SJCRH30 (cell line): ENCODE measurements around the gene UBR4. TPM values are rescaled to one million over a fixed set of nuclear protein-coding genes. Genes with fewer than 3 reads are reported as not detected.

Experiments
- DNase-seq, 2 experiments: peaks; one replicate each; pipeline ENCODE4 v3.0.0-alpha.2; 2015 to 2020
- H3K27ac ChIP-seq: fragments of 250-450 bp; sonication (Bioruptor Pico); 2 replicates; pipeline ENCODE4 v1.5.1; 2020; ENCODE audit warnings: mild to moderate bottlenecking, moderate library complexity
- H3K27me3 ChIP-seq: fragments of 250-450 bp; sonication (Bioruptor Pico); 2 replicates; pipeline ENCODE4 v1.5.1; 2020; ENCODE audit warnings: mild to moderate bottlenecking, moderate library complexity
- H3K36me3 ChIP-seq: fragments of 250-450 bp; sonication (Bioruptor Pico); 2 replicates; pipeline ENCODE4 v1.5.1; 2020; ENCODE audit warnings: mild to moderate bottlenecking, moderate library complexity
- H3K4me1 ChIP-seq: fragments of 250-450 bp; sonication (Bioruptor Pico); 2 replicates; pipeline ENCODE4 v1.5.1; 2020; ENCODE audit warnings: mild to moderate bottlenecking, moderate library complexity
- H3K4me3 ChIP-seq: fragments of 250-450 bp; sonication (Bioruptor Pico); 2 replicates; pipeline ENCODE4 v1.5.1; 2020; ENCODE audit warnings: mild to moderate bottlenecking, moderate library complexity
- H3K9me3 ChIP-seq: fragments of 250-450 bp; sonication (Bioruptor Pico); replicated peaks from 2 replicates; pipeline ENCODE4 v1.5.1; 2020; ENCODE audit warnings: mild to moderate bottlenecking, moderate library complexity
- total RNA-seq: library from RNA; depleted of rRNA; stranded (reverse); fragments of >200 nt; shearing (Covaris generic); gene quantifications from 2 replicates; pipeline ENCODE4 v1.2.3, GENCODE V29; 2014

The UBR4 gene
- total RNA-seq, 1 experiment from 2014 or later, result 96.7 TPM

- H3K4me1 ChIP-seq, result no peaks in the 10 kb centered on the region; the same call in 1 of the 2 replicates
- no peak overlapping the region for H3K27ac ChIP-seq
- H3K9me3 ChIP-seq, result no peaks in the 10 kb centered on the region
- DNase-seq, result no peak
- no peaks in the 10 kb centered on the region for H3K36me3 ChIP-seq
- no peak overlapping the region for H3K4me3 ChIP-seq
- H3K27me3 ChIP-seq, result no peaks in the 10 kb centered on the region
Observed at GRCh38 chr1:19065526-19066247, 144.4 kb downstream of the UBR4 start.

DNA sequence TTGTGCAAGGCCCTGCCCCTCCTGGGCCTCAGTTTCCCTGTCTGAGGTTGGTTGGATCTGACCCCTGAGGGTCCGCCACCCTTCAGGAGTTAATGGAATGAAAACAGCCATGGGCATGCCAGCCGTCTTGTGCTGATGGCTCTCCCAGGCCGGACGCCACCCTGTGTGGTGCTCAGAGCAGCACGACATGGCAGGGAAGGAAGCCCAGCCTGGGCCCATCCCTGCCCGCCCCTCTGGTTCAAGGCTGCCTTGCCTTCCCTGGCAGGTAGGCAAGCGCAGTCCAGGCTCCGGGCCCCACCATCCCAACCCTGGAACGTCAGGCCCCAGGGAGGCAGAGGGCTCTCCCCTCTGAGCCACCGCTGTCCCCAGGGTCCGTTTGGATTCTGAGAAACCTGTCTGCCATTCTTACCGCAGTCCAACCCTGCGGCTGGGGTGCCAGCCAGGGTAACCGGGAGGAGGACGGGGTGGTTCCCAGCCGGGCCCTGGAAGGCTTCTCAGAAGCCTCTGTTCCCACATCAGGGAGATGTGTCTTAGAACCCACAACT lies 145.1 kb downstream of the UBR4 start:
- Histone ChIP-seq H3K4me3 (no peak overlapping the region), H3K36me3 (no peaks in the 10 kb centered on the region), H3K4me1 (no peaks in the 10 kb centered on the region; the same call in 1 of the 2 replicates), H3K9me3 (no peaks in the 10 kb centered on the region), H3K27me3 (no peaks in the 10 kb centered on the region), H3K27ac (no peak overlapping the region)
- no peak for DNase-seq

DNA sequence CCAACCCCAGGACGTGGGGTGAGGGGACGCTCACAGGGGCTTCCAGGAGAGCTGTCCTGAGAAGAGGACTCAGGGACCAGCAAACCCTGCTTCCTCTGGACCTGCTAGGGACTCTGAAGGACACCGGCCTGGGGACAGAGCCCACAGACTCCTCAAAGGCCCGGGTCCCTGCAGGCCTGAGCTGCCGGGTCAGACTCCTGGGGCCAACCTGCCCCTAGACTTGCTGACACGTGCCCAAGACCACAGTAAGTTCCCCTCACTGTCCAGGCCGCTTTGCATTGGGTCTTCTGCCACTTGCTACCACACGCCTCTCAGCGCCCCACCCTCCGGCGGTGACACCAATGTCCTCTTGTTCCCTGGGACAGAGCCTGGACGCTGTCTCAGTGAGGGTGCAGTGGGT lies 146.9 kb downstream of the UBR4 start:
- Histone ChIP-seq H3K36me3 (no peaks in the 10 kb centered on the region), H3K9me3 (no peaks in the 10 kb centered on the region), H3K4me1 (no peaks in the 10 kb centered on the region; the same call in 1 of the 2 replicates), H3K4me3 (no peak overlapping the region), H3K27ac (no peak overlapping the region), H3K27me3 (no peaks in the 10 kb centered on the region)
- no peak for DNase-seq

DNA sequence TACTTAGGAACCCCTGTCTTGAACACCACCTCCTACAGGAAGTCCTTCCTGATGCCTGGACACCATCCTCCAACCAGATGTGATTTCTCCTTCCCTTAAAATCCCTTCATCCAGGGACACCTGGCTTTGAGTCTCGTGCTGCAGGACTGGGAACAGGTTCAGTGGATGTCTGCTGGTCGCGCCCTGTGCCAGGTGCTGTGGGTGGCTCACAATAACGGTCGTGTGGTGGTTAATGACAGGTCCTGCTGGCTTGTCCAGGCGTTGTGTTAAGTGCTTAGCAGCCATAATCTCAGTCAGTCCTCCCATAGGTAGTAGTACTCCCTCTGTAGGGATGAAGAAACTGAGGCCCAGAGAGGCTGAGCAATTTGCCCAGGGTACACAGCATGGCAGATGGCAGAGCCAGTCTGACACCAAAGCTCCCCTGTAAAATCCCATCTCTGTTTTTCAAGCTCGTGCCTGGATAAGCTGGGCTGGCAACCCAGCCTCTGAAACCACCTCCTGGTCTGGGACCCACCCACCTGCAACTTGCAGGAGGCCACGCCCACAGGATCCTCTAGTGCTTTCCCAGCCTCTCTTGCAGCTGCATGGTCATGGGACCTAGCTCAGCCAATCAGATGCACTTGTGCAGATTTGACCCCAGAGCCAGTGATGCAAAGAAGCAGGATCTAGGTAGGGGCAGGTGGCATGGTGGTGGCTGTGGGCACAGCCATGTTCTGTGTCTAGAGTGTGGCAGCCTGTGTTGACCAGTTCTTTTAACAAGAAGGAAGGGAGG lies 147.6 kb downstream of the UBR4 start:
- no peak overlapping the region for H3K27ac ChIP-seq
- H3K9me3 ChIP-seq, result no peaks in the 10 kb centered on the region
- H3K36me3 ChIP-seq, result no peaks in the 10 kb centered on the region
- H3K4me3 ChIP-seq, result no peak overlapping the region
- H3K27me3 ChIP-seq, result no peaks in the 10 kb centered on the region
- H3K4me1 ChIP-seq, result no peaks in the 10 kb centered on the region; the same call in 1 of the 2 replicates
- DNase-seq, result no peak

- H3K27me3 ChIP-seq, result no peaks in the 10 kb centered on the region
- no peaks in the 10 kb centered on the region for H3K36me3 ChIP-seq
- no peaks in the 10 kb centered on the region; the same call in 1 of the 2 replicates for H3K4me1 ChIP-seq
- no peak overlapping the region for H3K27ac ChIP-seq
- no peak for DNase-seq
- no peak overlapping the region for H3K4me3 ChIP-seq
- H3K9me3 ChIP-seq, result no peaks in the 10 kb centered on the region
Observed at GRCh38 chr1:19061798-19062197, 148.3 kb downstream of the UBR4 start.

DNA sequence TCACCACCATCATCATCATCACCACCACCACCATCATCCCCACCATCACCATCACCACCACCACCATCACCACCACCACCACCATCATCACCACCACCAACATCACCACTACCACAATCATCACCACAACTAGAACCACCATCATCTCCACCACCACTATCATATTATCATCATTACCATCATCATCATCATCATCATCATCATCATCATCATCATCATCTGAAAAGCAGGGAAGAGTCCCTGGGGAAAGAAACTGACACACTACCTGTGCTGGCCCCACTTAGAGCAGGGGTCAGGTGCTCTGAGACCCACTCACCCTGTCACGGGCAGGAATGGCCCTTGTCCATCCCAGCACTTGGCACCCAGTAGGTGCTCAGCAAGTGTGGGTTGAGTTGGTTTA lies 148.7 kb downstream of the UBR4 start:
- no peaks in the 10 kb centered on the region for H3K36me3 ChIP-seq
- H3K27ac ChIP-seq, result no peak overlapping the region
- no peak overlapping the region for H3K4me3 ChIP-seq
- no peak for DNase-seq
- no peaks in the 10 kb centered on the region; the same call in 1 of the 2 replicates for H3K4me1 ChIP-seq
- no peaks in the 10 kb centered on the region for H3K27me3 ChIP-seq
- no peaks in the 10 kb centered on the region for H3K9me3 ChIP-seq

- Histone ChIP-seq H3K27me3 (no peaks in the 10 kb centered on the region; the same call in 1 of the 2 replicates), H3K4me3 (no peak overlapping the region), H3K27ac (no peak overlapping the region), H3K4me1 (no peaks in the 10 kb centered on the region), H3K36me3 (no peaks in the 10 kb centered on the region), H3K9me3 (no peaks in the 10 kb centered on the region)
- no peak for DNase-seq
Observed at GRCh38 chr1:19059773-19060172, 150.3 kb downstream of the UBR4 start.

DNA sequence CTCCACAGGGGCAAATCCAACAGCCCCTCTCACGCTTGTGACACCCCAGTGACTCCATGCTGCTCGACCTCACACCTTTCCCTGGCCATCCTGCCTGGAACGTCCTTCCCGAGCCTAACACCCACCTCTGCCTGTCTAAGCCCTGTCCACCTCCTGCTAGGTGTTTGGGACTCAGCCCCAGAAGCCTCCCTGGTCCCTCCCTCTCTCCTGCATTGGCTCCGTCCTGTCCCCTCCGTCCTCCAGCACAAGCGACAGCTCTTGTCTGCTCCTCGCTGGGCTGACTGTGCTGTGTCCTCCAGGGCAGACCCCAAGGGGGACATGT lies 151.6 kb downstream of the UBR4 start:
- no peak overlapping the region for H3K27ac ChIP-seq
- no peak for DNase-seq
- no peaks in the 10 kb centered on the region for H3K36me3 ChIP-seq
- H3K4me1 ChIP-seq, result no peaks in the 10 kb centered on the region
- no peaks in the 10 kb centered on the region for H3K9me3 ChIP-seq
- H3K27me3 ChIP-seq, result peaks cover 7% of the 10 kb centered on the region; the same call in 1 of the 2 replicates
- no peak overlapping the region for H3K4me3 ChIP-seq

GRCh38 chr1:19057784-19058475 lies 152.1 kb downstream of the UBR4 start:
- H3K27ac ChIP-seq, result no peak overlapping the region
- H3K4me1 ChIP-seq, result no peaks in the 10 kb centered on the region
- peaks cover 10% of the 10 kb centered on the region; the same call in 1 of the 2 replicates for H3K27me3 ChIP-seq
- H3K36me3 ChIP-seq, result no peaks in the 10 kb centered on the region
- no peak for DNase-seq
- H3K4me3 ChIP-seq, result no peak overlapping the region
- no peaks in the 10 kb centered on the region for H3K9me3 ChIP-seq

GRCh38 chr1:19057182-19057779 lies 152.8 kb downstream of the UBR4 start:
- H3K4me3 ChIP-seq, result no peak overlapping the region
- DNase-seq, result no peak
- peaks cover 10% of the 10 kb centered on the region; the same call in 1 of the 2 replicates for H3K27me3 ChIP-seq
- H3K36me3 ChIP-seq, result no peaks in the 10 kb centered on the region
- no peak overlapping the region for H3K27ac ChIP-seq
- H3K9me3 ChIP-seq, result no peaks in the 10 kb centered on the region
- peaks cover 3% of the 10 kb centered on the region for H3K4me1 ChIP-seq

DNA sequence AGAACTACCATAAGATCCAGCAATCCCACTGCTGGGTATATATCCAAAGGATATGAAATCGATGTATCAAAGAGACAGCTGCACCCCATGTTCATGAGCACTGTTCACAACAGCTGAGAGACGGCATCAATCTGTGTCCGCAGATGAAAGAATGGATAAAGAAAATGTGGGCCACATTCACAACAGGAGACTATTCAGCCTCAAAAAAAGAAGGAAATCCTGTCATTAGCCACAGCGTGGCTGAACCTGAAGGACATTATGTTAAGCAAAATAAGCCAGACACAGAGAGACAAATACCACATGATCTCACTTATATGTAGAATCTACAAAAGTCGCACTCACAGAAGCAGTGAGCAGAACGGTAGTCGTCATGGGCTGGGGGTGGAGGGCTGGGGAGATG lies 154.4 kb downstream of the UBR4 start:
- no peak overlapping the region for H3K4me3 ChIP-seq
- no peak overlapping the region for H3K27ac ChIP-seq
- peaks cover 3% of the 10 kb centered on the region for H3K4me1 ChIP-seq
- peaks cover 13% of the 10 kb centered on the region; the same call in 1 of the 2 replicates for H3K27me3 ChIP-seq
- DNase-seq, result no peak
- H3K9me3 ChIP-seq, result no peaks in the 10 kb centered on the region
- no peaks in the 10 kb centered on the region for H3K36me3 ChIP-seq

- Histone ChIP-seq H3K9me3 (no peaks in the 10 kb centered on the region), H3K4me3 (no peak overlapping the region), H3K27ac (no peak overlapping the region), H3K4me1 (peaks cover 3% of the 10 kb centered on the region), H3K36me3 (no peaks in the 10 kb centered on the region), H3K27me3 (peaks cover 13% of the 10 kb centered on the region; the same call in 1 of the 2 replicates)
- no peak for DNase-seq
Observed at GRCh38 chr1:19055001-19055400, 155.1 kb downstream of the UBR4 start.

- Histone ChIP-seq H3K4me1 (peaks cover 3% of the 10 kb centered on the region), H3K27ac (no peak overlapping the region), H3K4me3 (no peak overlapping the region), H3K36me3 (no peaks in the 10 kb centered on the region), H3K9me3 (no peaks in the 10 kb centered on the region), H3K27me3 (peaks cover 13% of the 10 kb centered on the region; the same call in 1 of the 2 replicates)
- no peak for DNase-seq
Observed at GRCh38 chr1:19054216-19054615, 155.8 kb downstream of the UBR4 start.

DNA sequence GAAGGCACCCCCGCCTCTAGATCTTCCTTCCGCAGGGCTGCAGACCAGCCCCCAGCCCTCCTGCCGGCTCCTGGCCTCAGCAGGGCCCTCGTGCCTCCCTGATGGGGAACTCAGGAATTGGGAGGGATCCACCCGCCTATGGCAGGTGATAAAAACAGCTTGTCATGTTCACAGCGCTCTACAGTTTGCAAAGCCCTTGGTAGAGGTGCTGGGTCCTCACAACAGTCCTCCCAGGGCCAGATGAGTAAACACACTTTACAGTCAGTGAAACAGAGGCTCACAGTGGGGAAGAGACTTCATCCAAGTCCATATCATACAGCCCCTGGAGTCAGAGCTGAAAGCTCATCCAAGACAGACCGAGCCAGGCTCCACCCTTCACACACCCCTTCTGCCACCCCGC lies 156.6 kb downstream of the UBR4 start:
- no peak for DNase-seq
- peaks cover 13% of the 10 kb centered on the region; the same call in 1 of the 2 replicates for H3K27me3 ChIP-seq

More for the DNA sequence above, 156.6 kb downstream of the UBR4 start:
- H3K4me3 ChIP-seq, result no peak overlapping the region
- no peak overlapping the region for H3K27ac ChIP-seq
- H3K4me1 ChIP-seq, result peaks cover 3% of the 10 kb centered on the region
- H3K9me3 ChIP-seq, result no peaks in the 10 kb centered on the region
- no peaks in the 10 kb centered on the region for H3K36me3 ChIP-seq
